Stimulated activated CD8-positive, alpha-beta memory T cell treated with anti-CD3 and anti-CD28 coated beads, Interleukin-7, amount 100 ng/mL, for 24 hours (primary cell): Measurements from ENCODE around the gene CEP68.
"Not testable (repeated sequence)": the region's sequence is repeated elsewhere in the genome, so short reads cannot be mapped to it uniquely, and the experiment has no call there.

ENCODE experiments used
- DNase-seq: peaks from one replicate; pipeline ENCODE4 v3.0.0-alpha.2; 2020; ENCODE audit warnings: low read depth

CEP68 gene

DNA sequence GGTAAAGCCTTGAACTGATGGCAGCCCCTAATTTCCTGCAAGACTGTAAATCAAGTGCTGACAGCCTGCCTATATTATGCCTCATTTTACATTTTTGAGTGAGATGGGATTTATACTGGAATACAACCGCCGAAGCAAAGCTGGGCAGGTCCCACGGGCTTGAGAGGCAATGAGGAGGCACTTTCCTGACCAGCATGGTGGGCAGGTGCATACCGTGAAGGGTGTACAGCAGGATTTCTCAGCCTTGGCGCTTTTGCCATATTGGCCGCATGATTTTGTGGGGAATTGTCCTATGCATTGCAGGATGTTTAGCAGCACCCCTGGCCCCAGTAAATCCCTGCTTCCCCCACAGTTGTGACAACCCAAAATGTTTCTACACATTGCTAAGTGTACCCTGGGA lies 22.8 kb downstream of the CEP68 start:
- no peak for DNase-seq

DNA sequence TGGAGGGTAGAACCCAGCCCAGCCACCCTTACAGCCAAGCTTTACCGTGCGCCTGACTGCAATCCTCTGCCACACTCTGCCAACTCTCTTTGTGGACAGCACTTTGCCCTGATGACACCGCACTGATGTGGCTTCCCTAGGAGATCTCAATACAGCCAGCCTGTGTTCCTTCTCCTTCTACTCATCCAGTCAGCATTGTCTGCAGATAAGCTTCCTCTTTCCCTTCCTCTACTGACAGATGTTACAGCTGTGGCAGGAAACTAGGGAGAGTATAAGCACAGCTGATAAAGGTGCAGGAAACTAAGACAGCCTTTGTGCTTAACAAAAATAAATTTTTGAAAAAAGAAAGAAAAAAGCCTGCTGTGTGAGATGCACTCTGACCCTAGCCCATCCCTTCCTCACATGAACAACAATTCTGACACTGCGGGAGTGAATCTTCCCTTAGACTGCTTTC lies 25.0 kb downstream of the CEP68 start:
- DNase-seq, result no peak

DNA sequence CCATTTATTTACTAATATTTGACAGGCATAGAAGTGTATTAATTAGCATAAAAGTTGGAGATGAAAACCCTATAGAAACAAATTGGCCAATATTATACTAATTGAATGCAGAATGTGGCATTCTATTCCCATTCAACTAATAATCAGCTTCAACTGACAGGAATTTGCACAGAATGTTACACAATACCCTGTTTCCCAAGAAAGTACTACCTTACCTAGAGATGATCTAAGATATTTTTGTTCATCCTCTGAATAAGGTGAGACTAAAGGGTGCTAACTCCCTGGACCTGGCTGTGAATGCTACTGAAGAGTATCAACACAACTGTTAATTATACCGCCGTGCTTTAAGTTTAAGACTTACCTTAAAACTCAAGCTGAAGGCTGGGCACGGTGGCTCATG lies 28.9 kb downstream of the CEP68 start:
- no peak for DNase-seq

DNA sequence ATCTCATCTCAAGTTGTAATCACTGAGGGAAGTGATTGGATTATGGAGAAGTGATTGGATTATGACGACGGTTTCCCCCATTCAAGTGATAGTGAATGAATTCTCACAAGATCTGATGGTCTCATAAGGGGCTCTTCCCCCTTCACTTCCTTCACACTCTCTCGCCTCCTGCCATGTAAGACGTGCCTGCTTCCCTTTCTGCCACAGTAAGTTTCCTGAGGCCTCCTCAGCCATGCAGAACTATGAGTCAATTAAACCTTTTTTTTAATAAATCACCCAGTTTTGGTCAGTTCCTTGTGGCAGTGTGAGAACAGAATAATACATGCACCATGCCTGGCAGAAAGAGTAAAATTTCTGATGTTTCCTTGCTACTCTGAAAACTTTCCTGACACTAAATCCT lies 36.6 kb downstream of the CEP68 start:
- DNase-seq, result no peak

DNA sequence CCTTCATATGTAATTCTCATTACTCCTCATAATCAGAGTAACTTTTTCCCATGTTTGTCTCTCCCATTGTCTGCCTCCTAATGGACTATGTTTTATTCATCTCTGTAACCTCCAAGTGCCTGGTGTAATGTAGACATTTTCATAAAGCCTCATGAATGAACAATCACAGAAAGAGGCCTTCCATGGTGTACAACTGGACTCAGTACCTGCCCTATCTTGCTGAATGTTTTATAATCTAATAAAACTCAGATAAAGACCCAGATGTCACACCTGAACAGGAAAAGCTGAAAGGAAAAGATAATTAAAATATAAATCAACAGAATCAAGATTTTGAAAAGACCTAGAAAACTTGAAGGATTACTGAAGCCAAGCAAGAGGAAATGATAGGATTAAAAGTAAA lies 37.0 kb downstream of the CEP68 start:
- DNase-seq, result no peak

DNA sequence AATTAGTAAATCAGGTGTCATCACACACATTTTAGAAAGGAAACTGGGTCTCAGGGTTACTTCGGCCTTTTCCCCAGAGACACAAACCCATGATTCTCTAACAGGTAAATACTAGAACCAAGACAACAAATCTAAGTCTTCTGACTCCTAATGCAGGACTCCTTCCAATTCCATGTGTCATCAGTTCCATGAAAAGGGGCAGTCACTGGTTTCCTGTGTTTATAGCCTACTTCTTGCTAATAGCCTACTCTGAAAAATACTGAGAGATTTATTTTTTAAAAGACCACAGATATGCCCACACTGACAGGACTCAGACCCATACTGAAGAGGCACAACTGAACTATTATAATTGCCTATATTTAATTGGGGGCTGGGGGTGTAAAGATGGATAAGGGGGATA lies 40.7 kb downstream of the CEP68 start:
- no peak for DNase-seq

DNA sequence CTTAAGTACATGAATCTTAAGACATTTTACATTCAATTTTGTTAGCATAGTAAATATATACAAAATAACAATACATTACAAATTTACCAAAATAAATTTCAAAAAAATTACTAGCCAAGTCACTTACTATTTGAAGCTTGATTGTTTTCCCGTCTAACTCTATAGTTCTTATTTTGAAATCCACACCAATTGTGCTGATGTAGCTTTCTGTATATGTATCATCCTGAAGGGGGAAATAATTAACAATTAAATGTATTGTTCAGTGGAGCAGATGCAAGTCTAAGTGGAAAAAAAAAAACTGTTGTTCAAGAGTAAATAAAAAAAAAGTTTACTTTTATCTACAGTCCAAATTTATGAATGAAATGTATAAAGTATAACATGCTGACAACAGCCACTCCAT lies 41.6 kb downstream of the CEP68 start:
- DNase-seq, result no peak

DNA sequence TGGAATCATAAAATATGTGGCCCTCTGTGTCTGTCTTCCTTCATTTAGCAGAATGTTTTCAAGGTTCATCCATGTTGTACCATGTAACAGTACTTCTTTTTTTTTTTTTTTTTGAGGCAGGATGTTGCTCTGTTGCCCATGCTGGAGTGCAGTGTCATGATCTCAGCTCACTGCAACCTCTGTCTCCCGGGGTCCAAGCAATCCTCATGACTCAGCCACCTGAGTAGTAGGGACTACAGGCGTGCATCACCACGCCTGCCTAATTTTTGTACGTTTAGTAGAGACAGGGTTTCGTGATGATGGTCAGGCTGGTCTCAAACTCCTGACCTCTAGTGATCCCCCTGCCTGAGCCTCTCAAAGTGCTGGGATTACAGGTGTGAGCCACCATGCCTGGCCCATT lies 42.5 kb downstream of the CEP68 start:
- no peak for DNase-seq

DNA sequence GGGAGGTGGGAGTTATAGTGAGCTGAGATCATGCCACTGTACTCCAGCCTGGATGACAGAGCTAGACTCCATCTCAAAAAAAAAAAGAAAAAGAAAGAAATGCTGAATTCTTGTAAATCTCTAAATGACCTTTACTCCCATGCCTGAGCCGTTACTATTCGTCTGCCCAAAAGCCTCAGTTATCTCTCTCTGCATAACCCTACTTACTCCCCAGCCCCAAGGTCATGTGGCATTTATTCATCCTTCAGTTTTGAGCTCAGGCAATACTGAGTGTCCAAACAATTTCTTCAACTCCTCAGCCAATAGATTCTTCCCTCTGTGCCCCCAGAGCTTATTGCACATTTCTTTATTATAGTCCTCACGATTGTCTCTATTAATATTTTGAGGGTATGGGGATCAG lies 44.9 kb downstream of the CEP68 start:
- DNase-seq, result no peak

DNA sequence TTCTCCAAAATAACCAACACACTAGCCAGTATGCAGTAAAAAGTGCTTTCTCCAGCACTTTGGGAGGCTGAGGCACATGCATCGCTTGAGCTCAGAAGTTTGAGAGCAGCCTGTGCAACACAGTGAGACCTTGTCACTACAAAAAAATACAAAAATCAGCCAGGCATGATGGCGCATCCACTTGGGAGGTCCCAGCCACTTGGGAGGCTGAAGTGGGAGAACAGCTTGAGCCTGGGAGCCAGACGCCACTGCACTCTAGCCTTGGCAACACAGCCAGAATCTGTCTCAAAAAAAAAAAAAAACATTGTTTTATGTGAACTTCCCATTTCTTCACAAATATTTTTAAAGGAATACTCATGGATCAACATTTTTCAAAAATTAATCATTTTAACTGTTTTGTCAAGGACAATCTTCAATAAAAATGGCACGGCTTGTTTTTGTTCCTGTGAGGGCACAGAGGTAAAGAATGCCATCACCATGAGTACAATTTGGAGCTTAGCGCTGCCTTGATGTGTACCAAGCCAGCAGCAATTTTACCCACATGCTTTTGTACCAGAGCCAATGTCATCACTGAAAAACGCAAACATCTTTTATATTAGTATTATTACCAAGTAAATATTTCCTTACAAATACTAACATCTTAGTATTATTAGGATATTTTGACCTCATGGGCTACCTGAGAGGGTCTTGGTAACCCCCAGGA lies 46.9 kb downstream of the CEP68 start:
- DNase-seq, result no peak

DNA sequence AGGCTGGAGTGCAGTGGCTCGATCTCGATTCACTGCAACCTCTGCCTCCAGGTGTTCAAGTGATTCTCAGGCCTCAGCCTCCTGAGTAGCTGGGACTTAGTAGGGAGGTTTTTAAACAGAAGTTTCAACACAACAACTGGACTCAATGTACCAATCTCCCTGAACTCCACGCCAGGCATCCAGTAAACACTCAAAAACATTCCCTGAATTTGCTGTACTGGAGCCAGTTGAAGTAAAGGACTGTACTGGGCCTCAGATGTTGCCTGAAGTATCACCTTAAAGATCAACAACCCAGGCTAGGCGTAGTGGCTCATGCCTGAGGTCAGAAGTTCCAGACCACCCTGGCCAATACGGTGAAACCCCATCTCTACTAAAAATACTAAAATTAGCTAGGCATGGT lies 51.3 kb downstream of the CEP68 start:
- DNase-seq, result no peak

DNA sequence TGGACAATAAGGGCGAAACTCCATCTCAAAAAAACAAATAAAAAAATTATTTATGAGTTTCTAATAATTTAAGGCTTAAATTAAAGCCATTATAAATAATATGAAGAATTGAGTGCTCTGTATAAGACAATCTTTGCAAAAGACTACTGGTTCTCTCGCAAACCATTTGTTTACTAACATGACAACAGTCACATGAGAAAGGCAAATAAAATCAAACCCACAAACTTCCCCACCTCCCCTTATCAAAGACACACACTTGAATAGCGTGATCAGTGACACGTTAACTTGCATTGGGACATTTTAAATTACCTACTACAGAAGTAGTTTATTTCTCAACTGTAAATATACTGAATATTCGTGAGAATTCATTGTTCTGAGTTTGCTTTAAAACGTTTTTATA lies 52.6 kb downstream of the CEP68 start:
- DNase-seq, result no peak

DNA sequence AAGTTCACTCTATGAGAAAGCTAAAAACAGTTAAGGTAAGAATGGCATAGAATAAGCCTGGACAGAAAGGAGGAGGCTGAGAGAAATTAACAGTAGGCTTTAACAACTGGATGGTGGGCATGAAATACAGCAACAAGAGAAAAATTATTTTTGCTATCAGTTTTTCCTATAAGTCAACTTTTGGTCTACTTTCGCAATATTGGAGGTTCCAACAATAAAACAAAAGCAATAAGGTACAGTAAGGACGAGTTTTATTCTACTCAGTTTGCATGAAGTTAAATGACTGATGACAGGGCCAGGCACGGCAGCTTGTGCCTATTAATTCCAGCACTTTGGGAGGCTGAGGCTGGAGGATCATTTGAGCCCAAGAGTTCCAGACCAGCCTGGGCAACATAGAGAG lies 56.4 kb downstream of the CEP68 start:
- no peak for DNase-seq

DNA sequence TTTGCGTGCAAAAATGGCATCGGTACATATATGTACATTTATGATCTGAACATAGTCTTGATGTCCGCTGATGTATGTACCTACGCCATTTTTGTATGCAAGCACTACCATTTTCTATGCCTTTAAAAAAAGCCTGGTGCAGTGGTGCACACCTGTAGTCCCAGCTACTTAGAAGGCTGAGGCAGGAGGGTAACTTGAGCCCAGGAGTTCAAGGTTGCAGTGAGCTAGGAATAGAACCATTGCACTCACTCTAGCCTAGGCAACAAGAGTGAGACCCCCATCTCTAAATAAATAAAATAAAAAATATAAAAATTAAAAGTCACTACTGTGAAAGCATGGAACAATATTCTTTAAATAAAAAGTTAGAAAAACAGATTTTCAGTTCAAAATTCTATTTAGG lies 57.0 kb downstream of the CEP68 start:
- DNase-seq, result no peak

DNA sequence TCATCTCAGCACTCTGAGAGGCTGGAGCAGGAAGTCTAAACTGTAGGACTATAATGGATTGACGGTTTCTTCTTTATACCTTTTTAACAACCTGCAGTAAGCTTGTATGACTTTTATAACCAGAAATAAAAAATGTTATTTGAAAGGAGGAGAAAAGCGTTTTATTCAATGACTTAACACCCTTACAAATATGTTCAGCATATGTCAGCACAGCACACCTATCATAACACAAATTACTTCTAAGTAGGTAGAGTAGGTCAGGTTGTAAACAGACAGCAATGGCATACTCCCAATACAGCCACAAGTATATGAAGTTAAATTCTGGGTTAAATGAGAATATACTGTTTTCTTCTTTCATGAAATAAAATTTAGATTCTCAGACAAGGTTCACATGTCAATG lies 57.6 kb downstream of the CEP68 start:
- DNase-seq, result no peak

DNA sequence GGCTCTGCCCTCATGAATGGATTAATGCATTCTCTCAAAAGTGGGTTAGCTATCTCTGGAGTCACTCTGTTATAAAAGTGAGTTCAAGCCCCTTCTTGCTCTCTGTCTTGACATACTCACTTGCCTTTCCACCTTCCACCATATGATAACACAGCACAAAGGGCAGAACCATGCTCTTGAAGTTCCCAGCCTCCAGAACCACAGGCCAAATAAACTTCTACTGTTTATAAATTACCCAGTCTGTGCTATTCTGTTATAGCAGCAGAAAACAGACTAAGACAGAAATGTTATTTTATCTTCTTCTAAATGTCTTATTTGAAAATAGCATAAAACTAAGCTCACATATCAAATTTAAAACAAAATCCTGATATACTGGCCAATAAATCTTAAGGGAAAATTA lies 58.7 kb downstream of the CEP68 start:
- no peak for DNase-seq

DNA sequence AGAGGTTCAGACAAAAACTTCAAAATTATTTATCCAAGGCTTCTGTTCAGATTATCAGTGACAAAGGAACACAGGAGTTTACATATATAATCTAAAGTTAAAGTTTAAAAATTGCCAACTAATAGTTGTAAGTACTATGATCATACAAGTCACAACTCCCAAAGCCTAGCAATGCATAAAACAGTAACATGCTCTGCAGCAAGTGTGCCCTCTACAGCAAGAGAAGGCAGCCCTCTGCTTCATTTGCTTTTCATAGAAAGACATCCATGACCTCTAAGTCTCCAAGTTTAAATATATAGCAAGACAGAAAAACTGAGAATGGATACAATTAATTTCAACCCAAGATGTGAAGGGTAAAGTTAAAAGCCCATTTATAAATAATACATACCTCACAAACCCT lies 60.4 kb downstream of the CEP68 start:
- DNase-seq, result no peak

DNA sequence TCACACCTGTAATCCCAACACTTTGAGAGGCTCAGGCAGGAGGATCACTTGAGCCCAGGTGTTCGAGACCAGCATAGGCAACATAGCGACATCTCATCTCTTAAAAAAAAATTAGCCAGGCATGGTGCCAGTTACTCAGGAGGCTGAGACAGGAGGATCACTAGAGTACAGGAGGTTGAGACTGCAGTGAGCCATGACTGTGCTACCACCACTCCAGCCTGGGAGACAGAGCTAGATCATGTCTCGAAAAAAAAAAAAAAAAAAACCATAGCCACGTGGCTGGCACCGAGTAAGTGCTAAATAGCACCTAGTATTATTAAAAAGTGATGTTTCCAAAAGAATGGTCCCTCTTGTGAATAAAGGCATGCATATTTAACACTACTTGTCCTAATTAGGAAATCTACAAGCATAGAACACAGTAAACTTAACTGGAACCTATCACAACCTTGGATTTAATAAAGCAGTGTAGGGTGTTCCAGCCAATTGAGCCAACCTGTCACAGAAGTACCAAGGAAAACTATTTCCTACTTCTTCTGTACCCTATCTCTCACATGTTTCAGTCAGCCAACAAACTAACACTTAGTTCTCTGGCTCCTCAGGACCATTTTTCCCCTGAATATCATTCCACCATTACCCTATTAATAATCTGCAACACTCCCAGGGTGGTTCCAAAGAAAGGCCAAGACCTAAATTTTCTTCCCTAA lies 64.9 kb downstream of the CEP68 start:
- no peak for DNase-seq

DNA sequence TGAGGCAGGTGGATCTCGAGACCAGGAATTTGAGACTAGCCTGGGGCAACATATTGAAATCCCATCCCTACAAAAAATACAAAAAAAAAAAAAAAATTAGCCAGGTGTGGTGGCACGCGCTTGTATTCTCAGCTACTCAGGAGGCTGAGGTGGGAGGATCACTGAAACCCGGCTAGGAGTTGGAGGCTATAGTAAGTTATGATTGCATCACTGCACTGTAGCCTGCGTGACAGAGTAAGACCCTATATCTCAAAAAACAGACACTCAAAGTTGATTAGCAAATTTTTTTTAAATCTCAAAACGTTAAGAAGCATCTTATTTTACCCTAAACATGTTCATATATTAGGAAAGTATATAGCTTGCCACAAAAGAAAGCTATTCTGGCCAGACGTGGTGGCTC lies 66.1 kb downstream of the CEP68 start:
- no peak for DNase-seq

DNA sequence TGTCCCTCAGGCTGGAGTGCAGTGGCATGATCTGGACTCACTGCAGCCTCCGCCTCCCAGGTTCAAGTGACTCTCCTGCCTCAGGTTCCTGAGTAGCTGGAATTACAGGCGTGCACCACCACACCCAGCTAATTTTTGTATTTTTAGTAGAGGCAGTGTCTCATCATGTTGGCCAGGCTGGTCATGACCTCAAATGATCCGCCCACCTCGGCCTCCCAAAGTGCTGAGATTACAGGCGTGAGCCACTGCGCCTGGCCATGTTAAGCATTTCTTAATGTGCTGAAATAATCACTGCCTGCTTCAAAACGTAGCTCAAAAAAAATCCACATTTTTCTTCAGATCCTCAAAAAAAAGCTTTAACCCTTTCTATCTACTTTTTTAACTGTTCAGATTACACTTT lies 69.2 kb downstream of the CEP68 start:
- not testable (repeated sequence) for DNase-seq

DNA sequence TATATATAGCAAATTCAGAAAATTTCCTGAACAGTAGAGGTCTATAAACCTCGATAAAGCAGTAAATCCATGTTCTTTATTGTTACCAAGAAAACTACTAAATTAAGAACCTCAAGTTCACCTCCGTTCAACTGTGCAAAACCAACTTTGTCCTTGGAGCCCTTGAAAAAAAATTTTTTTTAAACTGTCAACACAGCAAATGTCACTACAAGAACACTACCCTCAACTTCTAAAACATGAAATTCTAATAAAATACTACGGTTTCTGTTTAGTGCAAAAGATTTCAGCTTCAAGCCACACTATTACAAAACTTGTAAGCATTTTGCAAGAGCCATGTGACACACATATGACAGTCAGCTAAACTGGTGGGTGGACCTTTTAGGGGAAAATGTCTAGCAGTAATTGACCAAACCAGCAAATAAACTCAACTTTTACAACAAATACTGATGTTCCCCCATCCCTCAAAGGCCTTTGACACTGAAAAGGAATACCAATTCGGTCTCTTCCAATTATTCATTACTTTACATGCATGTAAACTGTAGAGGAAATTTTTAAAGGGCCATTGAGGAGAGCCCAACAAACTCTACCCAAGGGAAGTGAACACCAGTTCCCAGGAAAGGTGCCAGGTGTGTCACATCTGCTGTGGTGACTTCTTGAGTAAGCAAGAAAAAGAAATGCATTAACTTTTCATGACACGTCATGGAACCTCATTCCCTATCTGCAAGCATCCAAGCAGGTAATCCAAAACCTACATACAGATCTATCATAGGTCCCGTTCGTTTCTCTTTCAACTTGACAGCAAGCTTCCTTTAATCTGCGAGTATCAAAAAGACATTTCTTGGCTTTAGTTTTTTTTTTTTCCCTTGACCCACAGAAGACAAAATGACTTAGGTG lies 72.3 kb downstream of the CEP68 start:
- no peak for DNase-seq

DNA sequence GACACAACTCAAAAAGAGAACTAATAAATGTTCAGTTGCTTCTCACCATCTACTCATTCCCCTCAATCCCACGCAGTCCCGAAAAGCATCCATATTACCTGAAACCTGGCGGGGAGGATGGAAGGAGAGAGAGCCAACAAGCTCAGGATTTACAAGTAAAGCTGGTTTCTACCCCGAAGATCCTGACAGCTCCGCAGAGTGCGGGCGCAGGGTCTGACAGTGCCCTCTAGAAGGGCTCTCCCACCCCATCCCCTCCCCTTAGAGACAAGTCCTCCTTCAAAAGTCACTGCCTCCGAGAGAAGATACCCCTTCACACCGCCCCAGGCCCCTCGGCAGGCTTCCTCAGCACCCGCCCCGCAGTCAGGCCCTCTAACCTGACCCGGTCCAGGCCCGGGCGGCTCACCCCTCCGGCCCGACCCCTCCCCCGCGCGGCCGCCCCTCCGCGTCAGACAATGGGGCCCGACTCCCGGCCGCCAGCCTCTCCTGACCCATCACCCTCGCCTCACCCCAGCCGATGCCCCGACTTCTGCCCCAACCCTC lies 73.1 kb downstream of the CEP68 start:
- no peak for DNase-seq
